B cell (primary cell): ENCODE results near the gene E2F2. TPM values are rescaled to one million over a fixed set of nuclear protein-coding genes. Genes with fewer than 3 reads are reported as not detected.

Experiments
- ATAC-seq: fragments of 200-7000 bp; cut with Tn5 transposase; one replicate; pipeline ENCODE4 v1.10.0; 2021; ENCODE audit warnings: low read depth, mild to moderate bottlenecking, moderate number of reproducible peaks, moderate library complexity
- CTCF ChIA-PET: fragments of 350-600 bp; sonication (Branson Sonifier 250); formaldehyde crosslinking; loops from one replicate; lab custom pipeline; 2021; ENCODE audit warnings: antibody characterized with exemption, inconsistent platforms; lab: Charles Lee
- POLR2A ChIA-PET: fragments of 350-600 bp; sonication (Branson Sonifier 250); formaldehyde crosslinking; loops from one replicate; lab custom pipeline; 2021; ENCODE audit warnings: antibody characterized with exemption; lab: Charles Lee
- DNase-seq: peaks from one replicate; pipeline ENCODE4 v3.0.0; 2013
- H2AFZ ChIP-seq: 2 replicates; pipeline ENCODE4 v1.6.1; 2012; ENCODE audit warnings: mild to moderate bottlenecking, low read depth, low read length; ENCODE audit not compliant: insufficient read depth, poor library complexity, severe bottlenecking
- H3K27ac ChIP-seq, 2 donors: 1 replicate in 1 of 2; 2 replicates in 1 of 2; pipeline ENCODE4 v1.5.1; 2012 to 2013; ENCODE audit warnings: low read length in 2 of 2, mild to moderate bottlenecking in 2 of 2, moderate library complexity in 1 of 2
- H3K27me3 ChIP-seq, 4 experiments: fragments of 200-600 bp in 1 of 4; sonication (generic) in 1 of 4; replicated peaks in 1 of 4; 1 replicate in 2 of 4; 2 replicates in 2 of 4; pipeline versions ENCODE4 v1.6.1 to v1.7.0; 2013 to 2016; ENCODE audit warnings: low read length in 3 of 4, mild to moderate bottlenecking in 2 of 4, mixed read lengths in 1 of 4, moderate library complexity in 1 of 4; ENCODE audit not compliant: insufficient read depth in 4 of 4, control insufficient read depth in 3 of 4; ENCODE audit errors: control extremely low read depth in 1 of 4
- H3K36me3 ChIP-seq, 2 experiments: replicated peaks in 1 of 2; 1 replicate in 1 of 2; 2 replicates in 1 of 2; pipeline versions ENCODE4 v1.6.1 to v1.7.1; 2013; ENCODE audit warnings: low read length in 1 of 2; ENCODE audit not compliant: insufficient read depth in 2 of 2, control insufficient read depth in 1 of 2; ENCODE audit errors: control extremely low read depth in 1 of 2, extremely low read depth in 1 of 2
- H3K4me1 ChIP-seq, 2 donors: fragments of 200-600 bp in 1 of 2; sonication (generic) in 1 of 2; 1 replicate in 1 of 2; 2 replicates in 1 of 2; pipeline versions ENCODE4 v1.5.1 to v1.6.1; 2013 to 2017; ENCODE audit warnings: low read length in 2 of 2; ENCODE audit not compliant: control insufficient read depth in 2 of 2, insufficient read depth in 2 of 2
- H3K4me2 ChIP-seq: replicated peaks from 2 replicates; pipeline ENCODE3; 2012; ENCODE audit warnings: mild to moderate bottlenecking, low read depth, low read length; ENCODE audit not compliant: poor library complexity, severe bottlenecking
- H3K4me3 ChIP-seq, 5 experiments: fragments of 200-600 bp in 1 of 5; sonication (generic) in 1 of 5; 1 replicate in 3 of 5; 2 replicates in 2 of 5; pipeline versions ENCODE4 v1.5.1 to v1.7.0; 2011 to 2016; ENCODE audit warnings: low read length in 4 of 5, mild to moderate bottlenecking in 4 of 5, low read depth in 2 of 5, control low read depth in 1 of 5, moderate library complexity in 1 of 5; ENCODE audit not compliant: insufficient read depth in 1 of 5; ENCODE audit errors: control extremely low read depth in 1 of 5, extremely low read depth in 1 of 5
- H3K79me2 ChIP-seq: fragments of 200-600 bp; sonication (generic); one replicate; pipeline ENCODE4 v1.6.0; 2016; ENCODE audit warnings: low read length; ENCODE audit not compliant: control insufficient read depth, insufficient read depth
- H3K9ac ChIP-seq: fragments of 200-600 bp; sonication (generic); 2 replicates; pipeline ENCODE4 v1.6.1; 2017; ENCODE audit warnings: mild to moderate bottlenecking, low read length, moderate library complexity
- H3K9me3 ChIP-seq, 3 donors: one replicate each; pipeline versions ENCODE4 v1.6.1 to v1.7.1; 2013; ENCODE audit warnings: low read length in 2 of 3; ENCODE audit not compliant: control insufficient read depth in 2 of 3, insufficient read depth in 1 of 3; ENCODE audit errors: control extremely low read depth in 1 of 3
- H4K20me1 ChIP-seq: 2 replicates; pipeline ENCODE4 v1.6.0; 2012; ENCODE audit warnings: mild to moderate bottlenecking, low read length; ENCODE audit not compliant: insufficient read depth, control insufficient read depth, poor library complexity, severe bottlenecking
- H3K27ac Mint-ChIP-seq: one replicate; pipeline ENCODE4 v1.8.0; 2021; ENCODE audit warnings: mixed read lengths
- H3K27me3 Mint-ChIP-seq: one replicate; pipeline ENCODE4 v1.8.0; 2021; ENCODE audit warnings: mixed read lengths
- H3K4me1 Mint-ChIP-seq: one replicate; pipeline ENCODE4 v1.8.0; 2021; ENCODE audit warnings: mixed read lengths
- H3K4me3 Mint-ChIP-seq: one replicate; pipeline ENCODE4 v1.8.0; 2021; ENCODE audit warnings: mixed read lengths
- H3K9me3 Mint-ChIP-seq: one replicate; pipeline ENCODE4 v1.8.0; 2022; ENCODE audit warnings: mixed read lengths; ENCODE audit not compliant: insufficient read depth
- EZH2 ChIP-seq: IDR thresholded peaks from 2 replicates; pipeline ENCODE4 v1.6.1; 2012; ENCODE audit warnings: borderline replicate concordance, low read depth, mild to moderate bottlenecking, moderate library complexity, low read length; ENCODE audit not compliant: insufficient read depth, poor library complexity, severe bottlenecking
- WGBS: methylation state at CpG from one replicate; pipeline ENCODE4 v1.1.5; 2013; ENCODE audit warnings: missing lambda C conversion rate; ENCODE audit not compliant: insufficient coverage; 5-methylcytosine and 5-hydroxymethylcytosine counted together
- intact Hi-C: fragments of 100-400 bp; cut with micrococcal nuclease; formaldehyde crosslinking; loops from one replicate; pipeline ENCODE4 v1.10.0; 2022
- polyA plus RNA-seq: library from polyadenylated mRNA; depleted of rRNA; stranded (reverse); fragments of >200 nt; gene quantifications from 2 replicates; pipeline ENCODE4 v1.2.3, GENCODE V29; 2012
- total RNA-seq, 2 donors: library from RNA; stranded (reverse); fragments of 120-200 nt in 1 of 2; gene quantifications; 1 replicate in 1 of 2; 2 replicates in 1 of 2; pipeline versions ENCODE4 v1.2.3 to v1.2.4, GENCODE V29; 2013 to 2022
- TF ChIP-seq, protein P1 (sequence below): fragments of 200-600 bp; IDR thresholded peaks from one replicate; pipeline ENCODE4 v1.8.0; 2022; ENCODE audit warnings: antibody characterized with exemption, mild to moderate bottlenecking

The E2F2 gene
- total and polyA plus RNA-seq, 2 donors (not counting 1 experiment from before 2014, with no cell fraction given), result 2.4 to 3.2 TPM

DNA sequence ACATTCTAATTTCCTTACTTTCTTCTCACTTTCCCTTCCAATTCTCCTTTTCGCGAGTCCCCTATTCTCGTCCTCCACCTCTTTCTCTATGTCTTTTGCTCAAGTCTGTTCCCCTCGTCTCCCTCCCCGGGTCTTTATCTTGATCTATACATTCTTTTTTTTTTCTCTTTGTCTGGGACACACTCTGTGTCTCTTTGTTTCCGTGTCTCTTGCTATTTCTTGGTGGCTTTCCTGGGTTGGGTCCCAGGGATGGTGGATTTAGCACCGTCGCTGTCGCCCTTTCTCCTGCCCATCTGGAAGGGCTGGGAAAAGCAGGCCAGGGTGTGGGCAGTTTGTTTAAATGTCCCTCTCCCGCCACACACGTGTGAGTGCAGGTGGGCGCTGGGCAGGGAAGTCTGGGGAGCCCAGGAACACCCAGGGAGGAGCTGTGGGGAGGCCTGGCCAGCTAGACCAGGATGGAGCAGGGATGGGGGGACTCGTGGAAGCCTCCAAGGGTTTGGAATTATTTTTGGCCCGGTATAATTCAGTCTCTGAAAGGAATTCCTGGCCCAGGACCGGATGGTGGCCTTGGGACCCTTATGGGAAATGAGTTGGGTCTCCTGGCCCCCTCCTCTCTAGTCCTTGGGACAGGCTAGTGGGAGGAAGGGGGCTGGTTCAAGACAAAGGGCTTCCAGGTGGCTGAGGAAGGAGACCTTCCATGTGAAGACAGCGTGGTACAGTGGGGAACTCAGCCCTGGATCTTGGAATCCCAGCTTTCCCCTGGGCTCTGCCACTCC is 37.8 kb upstream of the E2F2 start:
- H3K27ac ChIP-seq, result peak overlapping the region in 1 of 2 donors; percentile 69
- Mint-ChIP-seq H3K4me3 (peak overlapping the region; percentile 93), H3K4me1 (peaks cover 53% of the 10 kb centered on the region), H3K27me3 (no peaks in the 10 kb centered on the region), H3K9me3 (no peaks in the 10 kb centered on the region), H3K27ac (peak overlapping the region; percentile 95)
- TF ChIP-seq EZH2, result no peak
- TF ChIP-seq, protein P1, sequence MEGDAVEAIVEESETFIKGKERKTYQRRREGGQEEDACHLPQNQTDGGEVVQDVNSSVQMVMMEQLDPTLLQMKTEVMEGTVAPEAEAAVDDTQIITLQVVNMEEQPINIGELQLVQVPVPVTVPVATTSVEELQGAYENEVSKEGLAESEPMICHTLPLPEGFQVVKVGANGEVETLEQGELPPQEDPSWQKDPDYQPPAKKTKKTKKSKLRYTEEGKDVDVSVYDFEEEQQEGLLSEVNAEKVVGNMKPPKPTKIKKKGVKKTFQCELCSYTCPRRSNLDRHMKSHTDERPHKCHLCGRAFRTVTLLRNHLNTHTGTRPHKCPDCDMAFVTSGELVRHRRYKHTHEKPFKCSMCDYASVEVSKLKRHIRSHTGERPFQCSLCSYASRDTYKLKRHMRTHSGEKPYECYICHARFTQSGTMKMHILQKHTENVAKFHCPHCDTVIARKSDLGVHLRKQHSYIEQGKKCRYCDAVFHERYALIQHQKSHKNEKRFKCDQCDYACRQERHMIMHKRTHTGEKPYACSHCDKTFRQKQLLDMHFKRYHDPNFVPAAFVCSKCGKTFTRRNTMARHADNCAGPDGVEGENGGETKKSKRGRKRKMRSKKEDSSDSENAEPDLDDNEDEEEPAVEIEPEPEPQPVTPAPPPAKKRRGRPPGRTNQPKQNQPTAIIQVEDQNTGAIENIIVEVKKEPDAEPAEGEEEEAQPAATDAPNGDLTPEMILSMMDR, result no peak
- no peaks in the 10 kb centered on the region for H4K20me1 ChIP-seq
- no peaks in the 10 kb centered on the region for H3K36me3 ChIP-seq
- peaks cover 7% of the 10 kb centered on the region for H3K79me2 ChIP-seq
- H3K4me3 ChIP-seq, result peak overlapping the region in 4 of 5 experiments; percentile 56 to 88 (median 72)
- peak overlapping the region; percentile 78 for H3K9ac ChIP-seq
- no peaks in the 10 kb centered on the region for H3K27me3 ChIP-seq
- no peaks in the 10 kb centered on the region for H3K9me3 ChIP-seq
- no peak for ATAC-seq
- peaks cover 37 to 42% of the 10 kb centered on the region in 2 donors for H3K4me1 ChIP-seq
- CTCF ChIA-PET, result interaction anchor here (1.1 to 41.7 kb wide), 6 partner anchors 5 to 65 kb away, joined by 3 to 1420 read pairs (median 179); partner anchors contain the start of gene ID3
- peak overlapping the region; percentile 85 for H2AFZ ChIP-seq
- POLR2A ChIA-PET, result interaction anchor here (0.7 to 3.7 kb wide), 6 partner anchors 8 to 48 kb away, joined by 4 to 33 read pairs (median 12); partner anchors contain the start of gene ID3
- H3K4me2 ChIP-seq, result peak overlapping the region; percentile 98
- WGBS, result 64% methylated on average over 15 of the region's 16 CpGs
- no peak for DNase-seq
- intact Hi-C loops, result no loop called here
